ENCODE measurements around the gene NPAS3. TPM values are rescaled to one million over a fixed set of nuclear protein-coding genes. Genes with fewer than 3 reads are reported as not detected.

NPAS3 gene
- total RNA-seq, 1 donor from 2014 or later = 22.0 TPM

- DNase-seq (ENCODE audit: low spot score in 2 of 2) = no peak
- FAIRE-seq = no peak
Measured at GRCh38 chr14:33747749-33748148, 809.1 kb downstream of the NPAS3 start.

GRCh38 chr14:33754261-33754660 is 815.6 kb downstream of the NPAS3 start:
- FAIRE-seq = no peak
- no peak for DNase-seq (ENCODE audit: low spot score in 2 of 2)

- FAIRE-seq (no peak), DNase-seq (ENCODE audit: low spot score in 2 of 2) (no peak)
Measured at GRCh38 chr14:33755358-33755757, 816.7 kb downstream of the NPAS3 start.

- DNase-seq (ENCODE audit: low spot score in 2 of 2) (no peak), FAIRE-seq (no peak)
Measured at GRCh38 chr14:33756833-33757232, 818.2 kb downstream of the NPAS3 start.

GRCh38 chr14:33758547-33758946 is 819.9 kb downstream of the NPAS3 start:
- no peak for FAIRE-seq
- no peak for DNase-seq (ENCODE audit: low spot score in 2 of 2)

GRCh38 chr14:33762161-33762851 is 823.6 kb downstream of the NPAS3 start:
- FAIRE-seq = no peak
- no peak for DNase-seq (ENCODE audit: low spot score in 2 of 2)

- DNase-seq (ENCODE audit: low spot score in 2 of 2) (no peak), FAIRE-seq (no peak)
Measured at GRCh38 chr14:33764876-33765650, 826.4 kb downstream of the NPAS3 start.

- DNase-seq (ENCODE audit: low spot score in 2 of 2) (no peak), FAIRE-seq (no peak)
Measured at GRCh38 chr14:33767586-33768457, 829.1 kb downstream of the NPAS3 start.

GRCh38 chr14:33768458-33768830 is 829.8 kb downstream of the NPAS3 start:
- FAIRE-seq = no peak
- no peak for DNase-seq (ENCODE audit: low spot score in 2 of 2)

GRCh38 chr14:33773205-33774030 is 834.7 kb downstream of the NPAS3 start:
- DNase-seq (ENCODE audit: low spot score in 2 of 2) (no peak), FAIRE-seq (no peak)

- no peak for FAIRE-seq
- no peak for DNase-seq (ENCODE audit: low spot score in 2 of 2)
Measured at GRCh38 chr14:33774161-33774560, 835.5 kb downstream of the NPAS3 start.

GRCh38 chr14:33774723-33775470 is 836.2 kb downstream of the NPAS3 start:
- DNase-seq (ENCODE audit: low spot score in 2 of 2) (no peak), FAIRE-seq (no peak)

GRCh38 chr14:33776871-33777270 is 838.2 kb downstream of the NPAS3 start:
- no peak for DNase-seq (ENCODE audit: low spot score in 2 of 2)
- no peak for FAIRE-seq

- FAIRE-seq (no peak), DNase-seq (ENCODE audit: low spot score in 2 of 2) (no peak)
Measured at GRCh38 chr14:33777681-33778080, 839.0 kb downstream of the NPAS3 start.

GRCh38 chr14:33780035-33780434 is 841.4 kb downstream of the NPAS3 start:
- DNase-seq (ENCODE audit: low spot score in 2 of 2) (no peak), FAIRE-seq (no peak)

- no peak for FAIRE-seq
- no peak for DNase-seq (ENCODE audit: low spot score in 2 of 2)
Measured at GRCh38 chr14:33781236-33781635, 842.6 kb downstream of the NPAS3 start.

- FAIRE-seq (no peak), DNase-seq (ENCODE audit: low spot score in 2 of 2) (no peak)
Measured at GRCh38 chr14:33782923-33783322, 844.2 kb downstream of the NPAS3 start.

- no peak for DNase-seq (ENCODE audit: low spot score in 2 of 2)
Measured at GRCh38 chr14:33786091-33786825, 847.6 kb downstream of the NPAS3 start.

GRCh38 chr14:33788161-33788560 is 849.5 kb downstream of the NPAS3 start:
- FAIRE-seq = no peak
- no peak for DNase-seq (ENCODE audit: low spot score in 2 of 2)

More at GRCh38 chr14:33786091-33786825, 847.6 kb downstream of the NPAS3 start:
- no peak for FAIRE-seq

All from frontal cortex (tissue), 4 donors.